GM23248 (cell line): Measurements from ENCODE around the gene MFAP2.
"Not testable (repeated sequence)": the region's sequence is repeated elsewhere in the genome, so short reads cannot be mapped to it uniquely, and the experiment has no call there.

Source experiments
- EZH2 ChIP-seq: fragments of 200-600 bp; sonication (generic); IDR thresholded peaks from 2 replicates; pipeline ENCODE4 v1.6.1; 2018; ENCODE audit warnings: antibody characterized with exemption, mild to moderate bottlenecking; ENCODE audit not compliant: insufficient read depth, poor library complexity, severe bottlenecking
- EZH2phosphoT487 ChIP-seq: fragments of 200-600 bp; sonication (generic); IDR thresholded peaks from 2 replicates; pipeline ENCODE4 v1.6.1; 2018; ENCODE audit warnings: antibody characterized with exemption, moderate library complexity, mild to moderate bottlenecking, low read depth; ENCODE audit not compliant: insufficient read depth

- not testable (repeated sequence) for TF ChIP-seq EZH2phosphoT487, EZH2
Measured at GRCh38 chr1:16933945-16934344, 46.5 kb downstream of the MFAP2 start.
